Measurements from ENCODE around the gene CELSR2.

DNA sequence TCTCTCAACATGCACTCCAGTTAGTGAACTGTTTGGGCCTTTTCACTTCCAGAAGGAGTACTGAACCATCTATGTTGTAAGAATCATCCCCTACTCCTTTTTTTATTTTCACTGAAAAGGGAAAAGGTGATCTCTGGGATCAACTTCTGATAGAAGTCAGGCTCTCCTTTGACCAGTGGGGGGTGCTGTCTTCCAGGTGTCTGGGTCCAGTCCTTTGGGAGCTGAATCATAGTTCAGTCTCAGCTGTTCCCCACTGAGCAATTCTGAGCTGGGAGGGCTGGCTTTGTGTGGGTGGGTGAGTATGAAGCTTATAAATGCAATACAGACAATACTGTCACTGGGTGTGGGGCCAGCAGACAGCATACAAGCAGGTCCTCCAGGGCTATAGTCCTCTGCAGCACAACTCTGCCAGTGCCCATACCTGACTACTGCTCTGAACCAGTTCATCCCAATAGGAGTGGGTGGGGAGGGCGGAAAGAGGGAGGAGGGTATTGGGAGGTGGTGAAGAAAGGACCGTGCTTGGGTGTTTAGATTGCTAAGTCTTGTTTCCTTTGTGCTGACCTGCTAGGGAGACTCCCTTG, 48.1 kb upstream of the CELSR2 start:
- TF ChIP-seq, protein P1, sequence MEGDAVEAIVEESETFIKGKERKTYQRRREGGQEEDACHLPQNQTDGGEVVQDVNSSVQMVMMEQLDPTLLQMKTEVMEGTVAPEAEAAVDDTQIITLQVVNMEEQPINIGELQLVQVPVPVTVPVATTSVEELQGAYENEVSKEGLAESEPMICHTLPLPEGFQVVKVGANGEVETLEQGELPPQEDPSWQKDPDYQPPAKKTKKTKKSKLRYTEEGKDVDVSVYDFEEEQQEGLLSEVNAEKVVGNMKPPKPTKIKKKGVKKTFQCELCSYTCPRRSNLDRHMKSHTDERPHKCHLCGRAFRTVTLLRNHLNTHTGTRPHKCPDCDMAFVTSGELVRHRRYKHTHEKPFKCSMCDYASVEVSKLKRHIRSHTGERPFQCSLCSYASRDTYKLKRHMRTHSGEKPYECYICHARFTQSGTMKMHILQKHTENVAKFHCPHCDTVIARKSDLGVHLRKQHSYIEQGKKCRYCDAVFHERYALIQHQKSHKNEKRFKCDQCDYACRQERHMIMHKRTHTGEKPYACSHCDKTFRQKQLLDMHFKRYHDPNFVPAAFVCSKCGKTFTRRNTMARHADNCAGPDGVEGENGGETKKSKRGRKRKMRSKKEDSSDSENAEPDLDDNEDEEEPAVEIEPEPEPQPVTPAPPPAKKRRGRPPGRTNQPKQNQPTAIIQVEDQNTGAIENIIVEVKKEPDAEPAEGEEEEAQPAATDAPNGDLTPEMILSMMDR (optimal IDR thresholded peaks at IDR 0.05 in 1 of 3, IDR thresholded peaks at IDR 0.05 in 1 of 3, conservative IDR thresholded peaks at IDR 0.05 in 1 of 3; ENCODE audit: extremely low read depth in 1 of 3, insufficient read depth in 2 of 3, low read length in 3 of 3): peak; percentile 81 to 95 (median 82)
- no peak for TF ChIP-seq EZH2 (IDR thresholded peaks at IDR 0.05; ENCODE audit: low read length)

Data from keratinocyte (primary cell).